ENCODE results near the gene VAT1L. TPM values are rescaled to one million over a fixed set of nuclear protein-coding genes. Genes with fewer than 3 reads are reported as not detected.

Gene VAT1L
- total RNA-seq, 1 experiment from 2014 or later = 33.8 TPM

- H3K18ac ChIP-seq (ENCODE audit: insufficient read length, low read depth, low read length) = no peak overlapping the region
- H2BK20ac ChIP-seq (ENCODE audit: low read depth, low read length, poor library complexity, severe bottlenecking) = no peak overlapping the region
- no peaks in the 10 kb centered on the region for H3K9me3 ChIP-seq (ENCODE audit: control insufficient read depth, low read depth, low read length)
- no peak overlapping the region for H2AFZ ChIP-seq (ENCODE audit: low read length)
- H3K56ac ChIP-seq (ENCODE audit: insufficient read length, low read depth, low read length) = no peak overlapping the region
- H3K14ac ChIP-seq (ENCODE audit: insufficient read depth, low read length) = no peak overlapping the region
- H4K8ac ChIP-seq (replicated peaks; ENCODE audit: insufficient read length, low read depth, low read length) = no peak overlapping the region
- no peak overlapping the region for H3K23ac ChIP-seq (ENCODE audit: insufficient read length, low read depth, low read length)
- H2BK5ac ChIP-seq (ENCODE audit: insufficient read length, low read length) = no peak overlapping the region
- H3K79me2 ChIP-seq (ENCODE audit: insufficient read depth, low read length) = no peaks in the 10 kb centered on the region
- H3K4me1 ChIP-seq (ENCODE audit: insufficient read depth, low read length) = peaks cover 2% of the 10 kb centered on the region; the same call in 1 of the 2 replicates
- Mint-ChIP-seq H3K4me3 (no peak overlapping the region), H3K27ac (peak overlapping the region; percentile 60 to 93 (median 74)), H3K9me3 (no peaks in the 10 kb centered on the region), H3K4me1 (peaks cover 29 to 47% of the 10 kb centered on the region in 2 experiments), H3K27me3 (ENCODE audit: low read depth) (no peaks in the 10 kb centered on the region; the same call in 1 of the 2 replicates), H3K36me3 (ENCODE audit: insufficient read depth in 1 of 3, low read depth in 3 of 3) (peaks cover 10 to 24% (median 17%) of the 10 kb centered on the region in 3 experiments; a peak in 5 of 7 replicates)
- TF ChIP-seq CTCF (conservative IDR thresholded peaks at IDR 0.05) = no peak
- no peak overlapping the region for H2BK12ac ChIP-seq (ENCODE audit: insufficient read length, low read depth, low read length)
- no peak overlapping the region for H2BK15ac ChIP-seq (ENCODE audit: low read depth, low read length)
- H4K5ac ChIP-seq (ENCODE audit: insufficient read length, low read depth, low read length) = no peak overlapping the region
- no peak overlapping the region for H3T11ph ChIP-seq (ENCODE audit: low read length)
- H3K23me2 ChIP-seq (ENCODE audit: insufficient read length, low read depth, low read length, poor library complexity, severe bottlenecking) = no peaks in the 10 kb centered on the region
- no peaks in the 10 kb centered on the region for H3K27me3 ChIP-seq (ENCODE audit: insufficient read depth, low read length)
- H3K4me2 ChIP-seq (ENCODE audit: insufficient read depth, insufficient read length, low read length) = no peak overlapping the region
- H4K20me1 ChIP-seq (ENCODE audit: control insufficient read depth, insufficient read depth, insufficient read length) = no peaks in the 10 kb centered on the region
- H3K79me1 ChIP-seq (ENCODE audit: insufficient read depth, low read depth, low read length, poor library complexity, severe bottlenecking) = no peaks in the 10 kb centered on the region
- no peak overlapping the region for H2AK5ac ChIP-seq (ENCODE audit: insufficient read length, low read length)
- WGBS (ENCODE audit: extremely low coverage, insufficient read length, low lambda C conversion rate) = no CpG with 5 or more reads among the region's 6 CpGs
- no peak overlapping the region for H3K4ac ChIP-seq (ENCODE audit: low read depth, low read length)
- H4K91ac ChIP-seq (ENCODE audit: insufficient read length, low read depth, low read length) = no peak overlapping the region
- H2BK120ac ChIP-seq (ENCODE audit: low read depth, low read length, poor library complexity, severe bottlenecking) = no peak overlapping the region
- no peak overlapping the region for H3K9ac ChIP-seq (ENCODE audit: extremely low read depth, insufficient read length, low read length)
- no peak for DNase-seq
- peak overlapping the region; percentile 41 for H3K27ac ChIP-seq (ENCODE audit: insufficient read length, low read depth, low read length)
Observed at GRCh38 chr16:77834635-77835540, 46.5 kb downstream of the VAT1L start.

All from H9 (cell line).